HAP-1 (cell line): Measurements from ENCODE around the gene TMEM187.

Source experiments
- DNase-seq, 2 experiments: peaks; one replicate each; pipeline ENCODE4 v3.0.0-alpha.2; 2016 to 2020; ENCODE audit warnings: low spot score in 2 of 2
- H3K27me3 ChIP-seq: fragments of 250-450 bp; sonication (Bioruptor Pico); 2 replicates; pipeline ENCODE4 v1.5.1; 2020; ENCODE audit warnings: low read depth, mild to moderate bottlenecking, moderate library complexity
- H3K36me3 ChIP-seq: fragments of 250-450 bp; sonication (Bioruptor Pico); replicated peaks from 2 replicates; pipeline ENCODE4 v1.5.1; 2020; ENCODE audit warnings: mild to moderate bottlenecking
- H3K4me1 ChIP-seq: fragments of 250-450 bp; sonication (Bioruptor Pico); 2 replicates; pipeline ENCODE4 v1.5.1; 2020; ENCODE audit warnings: mild to moderate bottlenecking
- H3K4me3 ChIP-seq: fragments of 250-450 bp; sonication (Bioruptor Pico); 2 replicates; pipeline ENCODE4 v1.5.1; 2020; ENCODE audit warnings: mild to moderate bottlenecking, moderate library complexity
- H3K9me3 ChIP-seq: fragments of 250-450 bp; sonication (Bioruptor Pico); 2 replicates; pipeline ENCODE4 v1.5.1; 2020; ENCODE audit warnings: mild to moderate bottlenecking, moderate library complexity
- in situ Hi-C: fragments of 300-500 bp; cut with MboI; formaldehyde crosslinking; loops from 3 replicates; pipeline ENCODE4 v1.14.3; 2020; ENCODE audit warnings: low sequenced_read_pairs, inconsistent platforms, mixed read lengths

The TMEM187 gene

DNA sequence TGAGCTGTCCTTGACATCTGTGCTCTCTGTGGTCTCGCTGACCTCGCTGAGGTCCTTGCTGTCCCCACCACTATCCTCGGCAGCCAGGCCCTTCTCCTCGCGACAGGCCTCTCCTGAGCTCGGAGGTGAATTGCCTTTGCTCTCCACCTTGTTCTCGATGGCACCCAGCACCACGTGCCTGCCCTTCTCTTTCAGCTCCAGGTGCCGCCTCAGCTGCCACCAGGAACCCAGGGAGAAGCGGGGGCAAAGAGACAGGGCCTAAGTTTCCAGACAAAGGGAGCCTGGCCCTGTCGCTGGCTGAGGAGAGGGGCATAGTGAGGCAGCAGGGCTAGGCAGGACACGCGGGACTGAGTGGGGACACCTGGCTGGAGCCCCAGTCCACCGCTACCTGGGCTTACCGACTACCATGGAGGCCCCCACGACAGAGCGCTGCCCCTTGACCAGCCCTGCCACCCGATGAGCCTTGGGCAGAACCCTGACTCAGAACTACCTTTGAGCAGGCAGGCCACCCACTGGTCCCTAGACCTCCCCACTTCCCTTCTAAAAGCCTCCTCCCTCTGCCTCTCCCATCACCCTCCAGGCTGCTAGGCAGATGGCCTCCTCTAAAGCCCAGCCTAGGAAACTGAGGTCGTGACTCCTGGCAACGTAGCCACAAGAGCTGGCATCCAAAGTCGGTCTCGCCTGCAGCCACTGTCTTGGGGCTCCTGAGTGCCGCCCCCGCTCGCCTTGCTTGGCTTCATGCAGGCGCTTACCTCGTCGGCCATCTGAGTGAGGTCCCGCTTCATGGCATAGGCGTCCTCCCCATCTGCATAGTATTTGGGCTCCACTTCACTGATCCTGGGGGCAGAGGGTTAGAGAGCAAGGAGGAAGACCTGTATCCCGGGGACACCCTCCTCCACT is 42.3 kb upstream of the TMEM187 start:
- Histone ChIP-seq H3K36me3 (peaks cover 37% of the 10 kb centered on the region), H3K4me3 (no peak overlapping the region), H3K9me3 (no peaks in the 10 kb centered on the region), H3K4me1 (peaks cover 23% of the 10 kb centered on the region), H3K27me3 (no peaks in the 10 kb centered on the region)
- no peak for DNase-seq
- in situ Hi-C loops: no loop called here

DNA sequence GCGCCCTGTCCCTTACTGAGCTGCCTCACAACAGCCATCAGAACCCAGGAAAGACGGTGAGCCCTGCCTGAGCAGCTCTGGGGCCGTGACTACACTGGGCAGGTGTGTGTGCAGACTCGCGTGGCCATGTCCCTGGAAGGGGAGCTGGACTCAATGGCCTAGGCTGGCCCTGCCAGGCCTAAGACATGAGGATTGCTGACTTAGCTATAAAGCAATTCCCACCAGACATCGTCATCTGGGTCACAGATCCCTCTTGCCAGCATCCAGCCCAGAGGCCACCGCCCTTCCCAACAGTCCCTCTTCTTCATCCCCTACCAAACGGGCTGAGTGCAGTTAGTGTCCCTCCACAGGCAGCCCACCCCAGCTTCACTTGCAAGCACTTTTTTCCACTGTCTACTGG is 41.4 kb upstream of the TMEM187 start:
- Histone ChIP-seq H3K27me3 (no peaks in the 10 kb centered on the region), H3K36me3 (peaks cover 37% of the 10 kb centered on the region), H3K4me3 (no peak overlapping the region), H3K4me1 (peaks cover 18% of the 10 kb centered on the region), H3K9me3 (no peaks in the 10 kb centered on the region)
- in situ Hi-C loops: no loop called here
- no peak for DNase-seq

DNA sequence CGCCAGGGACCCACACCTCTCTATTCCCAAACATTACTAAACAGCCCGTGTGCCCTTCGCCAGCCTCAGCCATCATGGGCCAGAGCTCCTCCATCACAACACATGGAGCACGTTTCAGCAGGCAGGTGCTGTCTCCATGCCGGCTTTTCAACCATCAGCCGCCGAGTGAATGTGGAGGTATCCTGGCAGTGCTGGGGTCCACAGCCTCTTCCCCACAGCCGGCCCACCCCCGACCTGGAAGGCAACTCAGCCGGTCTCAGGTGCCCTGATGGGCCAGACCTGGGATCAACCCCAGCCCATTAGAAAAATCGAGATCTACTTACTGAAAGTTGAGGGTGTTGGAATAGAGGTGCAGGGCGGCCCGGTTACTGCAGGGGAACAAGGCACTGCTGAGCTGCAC is 40.8 kb upstream of the TMEM187 start:
- Histone ChIP-seq H3K27me3 (no peaks in the 10 kb centered on the region), H3K9me3 (no peaks in the 10 kb centered on the region), H3K36me3 (peaks cover 37% of the 10 kb centered on the region), H3K4me3 (no peak overlapping the region), H3K4me1 (peaks cover 12% of the 10 kb centered on the region)
- no peak for DNase-seq
- in situ Hi-C loops: no loop called here

DNA sequence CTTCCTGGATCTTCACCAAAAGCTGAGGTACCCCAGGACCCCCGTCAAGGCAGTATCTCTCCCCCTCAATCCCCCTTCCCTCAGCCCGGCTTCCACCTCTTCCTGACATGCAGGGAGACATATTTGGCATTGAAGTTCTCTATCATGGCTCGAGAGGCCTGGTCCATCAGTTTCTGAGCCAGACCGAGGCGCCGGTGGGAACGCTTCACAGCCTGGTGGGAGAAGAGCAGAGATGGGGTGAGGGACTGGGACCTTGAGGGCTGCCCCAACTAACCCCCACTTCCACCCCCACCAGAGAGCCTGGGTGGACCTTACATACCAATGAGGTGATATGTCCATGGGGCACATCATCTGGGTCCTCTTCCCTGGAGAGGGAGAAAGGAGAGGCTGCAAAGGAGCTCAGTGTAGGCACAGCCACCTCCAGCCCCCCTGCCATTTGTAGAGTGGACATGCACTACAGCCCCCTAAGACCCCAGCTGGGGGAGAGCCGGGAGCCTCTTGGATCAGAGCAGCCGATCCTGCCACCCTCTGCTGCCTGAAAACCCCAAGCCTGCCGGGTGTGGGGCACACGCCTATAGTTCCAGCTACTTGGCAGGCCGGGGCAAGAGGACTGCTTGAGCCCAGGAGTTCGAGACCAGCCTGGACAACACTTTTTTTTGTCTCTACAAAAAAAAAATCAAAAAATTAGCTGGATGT is 40.2 kb upstream of the TMEM187 start:
- Histone ChIP-seq H3K4me1 (peaks cover 6% of the 10 kb centered on the region; the same call in 1 of the 2 replicates), H3K9me3 (no peaks in the 10 kb centered on the region), H3K4me3 (no peak overlapping the region), H3K36me3 (peaks cover 37% of the 10 kb centered on the region), H3K27me3 (no peaks in the 10 kb centered on the region)
- DNase-seq: no peak
- in situ Hi-C loops: no loop called here

DNA sequence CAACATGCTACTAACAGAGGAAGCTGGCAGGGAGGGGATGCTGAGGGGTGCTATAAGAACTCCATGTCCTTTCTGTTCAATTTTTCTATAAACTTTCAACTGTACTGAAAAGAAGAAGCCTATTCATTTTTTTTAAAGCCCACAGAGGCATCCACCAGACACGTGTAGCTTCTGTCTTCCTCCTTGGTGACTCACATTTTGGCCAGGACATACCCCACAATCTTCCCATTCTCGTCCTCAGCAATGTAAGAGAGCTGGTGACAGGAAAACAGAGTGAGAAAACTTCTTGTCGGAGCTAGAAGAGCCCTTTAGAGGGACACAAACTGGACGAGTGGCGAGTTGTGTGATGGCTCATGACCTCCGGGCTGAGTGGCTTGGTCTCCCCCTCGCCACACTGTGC is 38.8 kb upstream of the TMEM187 start:
- Histone ChIP-seq H3K36me3 (peaks cover 37% of the 10 kb centered on the region), H3K4me1 (0 out of 2 replicates have a peak, but pooled peaks cover 3% of the 10 kb centered on the region), H3K4me3 (peak overlapping the region; percentile 79), H3K9me3 (no peaks in the 10 kb centered on the region), H3K27me3 (no peaks in the 10 kb centered on the region)
- in situ Hi-C loops: no loop called here
- DNase-seq: no peak

DNA sequence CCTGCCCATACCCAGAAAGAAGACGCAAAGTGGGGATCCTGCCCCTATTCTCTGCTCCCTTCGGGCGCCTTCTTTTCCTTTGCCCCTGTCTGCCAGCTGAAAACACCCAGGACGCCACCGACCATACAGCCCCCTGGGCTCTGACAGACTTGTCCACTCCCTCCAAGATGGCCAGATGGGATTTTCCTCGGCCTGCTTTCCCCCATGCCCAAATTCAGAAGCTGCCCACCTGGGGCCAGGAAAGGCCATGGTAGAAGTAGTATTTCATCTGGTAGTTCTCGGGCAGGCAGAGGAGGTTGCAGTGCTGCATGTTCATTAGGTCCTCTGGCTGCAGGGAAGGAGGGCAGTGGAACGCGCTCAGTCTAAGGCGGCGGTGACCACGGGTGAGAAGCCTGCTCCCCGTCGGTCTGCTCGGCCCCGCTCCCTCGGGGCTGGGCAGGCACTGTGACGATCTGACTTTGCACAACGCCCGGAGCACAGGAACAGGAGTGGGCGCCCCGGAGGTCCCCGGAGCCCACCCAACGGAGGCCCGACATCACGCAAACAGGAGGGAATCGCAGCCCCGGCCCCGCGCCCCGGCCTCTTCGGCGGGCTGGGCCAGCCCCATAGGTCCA is 38.3 kb upstream of the TMEM187 start:
- in situ Hi-C loops: no loop called here
- peaks cover 36% of the 10 kb centered on the region for H3K36me3 ChIP-seq

DNA sequence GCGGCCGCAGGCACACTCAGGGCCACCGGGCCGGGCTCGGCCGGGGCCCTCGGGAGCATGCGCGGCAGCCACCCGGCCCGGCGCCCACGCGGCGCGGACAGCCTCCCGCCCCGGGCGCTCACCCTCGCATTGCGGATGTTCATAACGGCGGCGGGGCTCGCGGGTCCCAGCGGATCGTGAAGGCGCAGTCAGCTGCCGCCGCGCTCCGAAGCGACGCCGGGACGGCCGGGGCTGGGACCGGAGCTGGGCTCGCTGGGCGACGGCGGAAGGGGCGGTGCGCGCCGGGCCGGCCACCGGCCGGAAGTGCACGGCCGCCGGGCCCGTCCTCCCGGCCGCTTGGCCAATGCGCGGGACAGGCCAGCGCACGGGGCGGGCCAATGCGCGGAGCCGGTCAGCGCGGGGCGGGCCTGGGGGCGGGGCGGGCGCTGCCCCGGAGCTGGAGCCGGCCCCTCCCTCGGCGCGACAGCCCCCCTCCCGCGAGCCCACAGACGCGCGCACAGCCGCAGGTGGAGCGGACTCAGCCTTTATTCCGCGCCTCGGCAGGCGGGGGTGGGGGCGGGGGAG is 37.7 kb upstream of the TMEM187 start, which contains the start of gene NAA10:
Gene NAA10 (minus strand): TSS at position 276 of the 564 bp plus-strand sequence. CDS start 133 bp downstream, at position 143.
- DNase-seq: peak; percentile 85 to 86
- H3K27me3 ChIP-seq: no peaks in the 10 kb centered on the region
- no peaks in the 10 kb centered on the region for H3K9me3 ChIP-seq
- in situ Hi-C loops: no loop called here
- 0 out of 2 replicates have a peak, but pooled peaks cover 3% of the 10 kb centered on the region for H3K4me1 ChIP-seq
- H3K4me3 ChIP-seq: peak within 1 kb of the TSS; percentile 79
- peaks cover 30% of the 10 kb centered on the region for H3K36me3 ChIP-seq

More for the DNA sequence above, 38.3 kb upstream of the TMEM187 start:
- no peaks in the 10 kb centered on the region for H3K9me3 ChIP-seq
- DNase-seq: no peak
- H3K4me3 ChIP-seq: peak overlapping the region; percentile 79
- 0 out of 2 replicates have a peak, but pooled peaks cover 3% of the 10 kb centered on the region for H3K4me1 ChIP-seq
- no peaks in the 10 kb centered on the region for H3K27me3 ChIP-seq

DNA sequence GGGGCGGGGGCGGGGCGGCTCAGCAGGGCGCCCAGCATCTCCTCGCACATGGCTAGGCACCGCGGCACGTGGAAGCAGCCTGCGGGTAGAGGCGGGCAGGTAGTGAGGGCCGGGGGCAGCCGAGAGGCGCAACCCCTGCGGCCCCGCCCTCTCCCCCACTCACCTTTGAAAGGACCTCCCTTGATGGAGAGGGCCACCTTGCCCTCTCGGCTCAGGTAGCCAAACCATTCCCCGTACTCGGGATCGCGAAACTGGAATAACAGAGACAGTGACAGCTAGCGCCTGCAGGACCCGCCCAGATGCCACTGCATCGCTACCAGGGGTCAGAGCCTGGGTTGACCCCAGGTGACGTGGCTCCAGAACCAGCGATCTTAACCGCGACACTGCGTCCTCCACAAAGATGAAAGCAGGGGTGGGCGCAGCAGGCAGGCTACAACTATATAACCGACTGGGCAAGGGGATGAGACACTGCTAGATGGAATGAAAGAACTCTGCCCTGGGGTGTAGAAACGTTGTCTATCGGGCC is 37.2 kb upstream of the TMEM187 start:
- Histone ChIP-seq H3K9me3 (no peaks in the 10 kb centered on the region), H3K4me3 (peak overlapping the region; percentile 22), H3K36me3 (peaks cover 31% of the 10 kb centered on the region), H3K4me1 (0 out of 2 replicates have a peak, but pooled peaks cover 3% of the 10 kb centered on the region), H3K27me3 (no peaks in the 10 kb centered on the region)
- DNase-seq: no peak
- in situ Hi-C loops: no loop called here

DNA sequence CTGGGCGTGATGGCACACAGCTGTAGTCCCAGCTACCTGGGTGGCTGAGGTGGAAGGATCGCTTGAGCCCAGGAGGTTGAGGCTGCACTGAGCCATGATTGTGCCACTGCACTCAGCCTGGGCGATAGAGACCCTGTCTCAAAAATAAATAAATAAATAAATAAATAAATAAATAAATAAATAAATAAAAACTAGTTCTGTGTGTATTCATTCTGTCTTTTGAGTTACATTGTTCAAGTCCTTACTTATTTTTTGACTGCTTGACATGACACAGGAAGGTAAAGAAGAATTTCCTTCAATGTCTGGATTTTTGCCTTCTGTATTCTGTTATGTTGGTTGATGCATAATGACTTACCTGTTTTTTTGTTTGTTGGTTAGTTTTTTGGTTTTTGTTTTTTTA is 35.5 kb upstream of the TMEM187 start:
- Histone ChIP-seq H3K27me3 (no peaks in the 10 kb centered on the region), H3K9me3 (no peaks in the 10 kb centered on the region), H3K4me1 (0 out of 2 replicates have a peak, but pooled peaks cover 3% of the 10 kb centered on the region), H3K4me3 (no peak overlapping the region), H3K36me3 (peaks cover 14% of the 10 kb centered on the region)
- in situ Hi-C loops: no loop called here
- no peak for DNase-seq

DNA sequence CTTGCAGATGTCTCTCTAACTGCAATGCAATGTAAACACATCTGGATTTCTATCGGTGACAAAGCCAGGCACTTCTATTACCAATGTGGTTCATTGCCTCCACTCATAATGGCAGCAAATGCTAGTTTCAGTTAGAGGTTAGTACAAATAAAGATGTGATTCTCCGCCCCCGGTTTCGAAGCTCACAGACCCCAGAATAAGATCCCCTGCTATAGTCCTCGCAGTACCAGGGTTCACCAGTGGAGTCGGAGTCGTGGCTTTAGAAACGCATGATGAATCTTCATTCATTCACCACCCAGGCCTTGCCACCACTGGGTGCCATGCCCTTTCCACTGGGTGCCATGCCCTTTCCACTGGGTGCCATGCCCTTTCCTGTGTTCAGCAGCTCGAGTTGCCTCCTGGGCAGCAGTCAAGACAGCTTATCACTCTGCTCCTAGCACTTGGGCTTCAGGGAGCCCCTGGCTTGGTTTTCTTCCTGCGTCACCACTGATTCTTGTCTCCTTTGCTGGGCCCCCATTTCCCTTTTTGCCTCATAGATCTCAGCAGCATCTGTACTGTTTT is 34.2 kb upstream of the TMEM187 start:
- DNase-seq: no peak
- Histone ChIP-seq H3K36me3 (peaks cover 4% of the 10 kb centered on the region), H3K27me3 (no peaks in the 10 kb centered on the region), H3K4me3 (no peak overlapping the region), H3K9me3 (no peaks in the 10 kb centered on the region), H3K4me1 (0 out of 2 replicates have a peak, but pooled peaks cover 3% of the 10 kb centered on the region)
- in situ Hi-C loops: no loop called here

DNA sequence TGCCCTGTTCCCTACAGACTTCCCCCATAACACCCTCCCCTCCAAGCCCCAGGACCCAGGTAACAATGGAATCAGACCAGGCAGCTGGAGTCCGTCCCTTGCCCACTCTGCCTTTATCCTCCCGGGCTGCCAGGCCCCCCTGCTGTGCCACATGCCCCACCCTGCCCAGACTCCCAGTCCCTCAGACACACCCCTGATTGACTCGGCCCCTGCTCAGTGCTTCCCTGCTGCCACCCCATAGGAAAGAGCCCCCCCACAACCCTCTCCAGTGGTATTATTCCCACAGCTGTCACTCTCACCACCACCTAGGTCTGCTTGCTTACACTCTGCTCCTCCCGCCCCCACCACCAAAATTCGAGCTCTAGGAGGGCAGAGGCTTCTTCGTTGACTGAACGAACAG is 33.0 kb upstream of the TMEM187 start:
- Histone ChIP-seq H3K4me3 (no peak overlapping the region), H3K9me3 (no peaks in the 10 kb centered on the region), H3K4me1 (peaks cover 7% of the 10 kb centered on the region), H3K36me3 (peaks cover 4% of the 10 kb centered on the region; the same call in 1 of the 2 replicates), H3K27me3 (no peaks in the 10 kb centered on the region)
- in situ Hi-C loops: no loop called here
- no peak for DNase-seq

DNA sequence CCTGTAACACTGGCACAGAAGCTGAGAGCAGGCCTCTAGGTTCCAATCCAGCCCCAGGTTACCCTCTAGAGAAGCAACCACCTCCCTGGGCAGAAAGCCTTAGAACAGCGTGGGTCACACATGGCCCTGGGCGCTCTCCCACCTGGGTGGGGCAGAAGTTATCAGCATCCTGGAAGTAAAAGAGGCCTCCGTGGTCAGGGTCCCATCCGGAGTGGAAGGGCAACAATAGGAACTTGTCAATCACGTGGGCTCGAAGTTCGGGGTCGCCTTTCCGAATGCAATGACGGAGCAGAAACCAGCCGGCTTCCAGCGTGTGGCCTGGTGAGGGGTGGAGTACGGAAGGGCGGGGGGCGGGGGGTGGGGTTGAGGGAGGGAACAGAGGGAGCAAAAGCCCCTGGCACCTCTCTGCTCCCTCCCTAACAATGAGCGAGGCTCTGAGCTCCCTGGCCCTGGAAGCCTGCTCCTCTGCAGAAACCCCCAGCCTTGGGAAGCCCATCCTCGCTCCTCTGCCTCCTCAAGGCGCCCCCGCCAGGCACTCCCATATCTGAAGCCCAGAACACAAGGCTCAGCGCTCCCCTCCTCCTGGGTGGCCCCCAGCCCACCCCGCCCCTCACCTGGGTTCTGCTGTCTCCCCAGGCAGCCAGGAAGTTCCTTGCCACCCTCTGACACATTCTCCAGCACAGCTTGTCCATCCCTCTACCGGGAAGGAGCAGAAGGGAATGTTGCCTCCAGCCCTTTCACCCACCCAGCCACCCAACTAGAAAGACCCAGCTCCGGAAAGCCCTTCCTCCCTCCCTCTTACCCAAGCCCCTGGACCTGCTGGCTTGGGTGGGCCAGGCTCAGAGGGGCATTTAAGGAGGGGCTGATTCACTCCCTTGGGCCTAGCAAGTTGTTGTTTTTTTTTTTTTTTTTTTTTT is 31.0 kb upstream of the TMEM187 start:
- Histone ChIP-seq H3K4me3 (no peak overlapping the region), H3K4me1 (peaks cover 7% of the 10 kb centered on the region), H3K27me3 (no peaks in the 10 kb centered on the region), H3K36me3 (peaks cover 4% of the 10 kb centered on the region; the same call in 1 of the 2 replicates), H3K9me3 (no peaks in the 10 kb centered on the region)
- DNase-seq: no peak
- in situ Hi-C loops: no loop called here
